NT2/D1 (cell line): ENCODE measurements around the gene MED25.

ENCODE experiments used
- DNase-seq: peaks from one replicate; pipeline ENCODE4 v3.0.0-alpha.2; 2011; ENCODE audit warnings: low read depth, low spot score
- H3K27me3 ChIP-seq: 2 replicates; pipeline ENCODE4 v1.6.0; 2011; ENCODE audit warnings: mild to moderate bottlenecking; ENCODE audit not compliant: insufficient read length, insufficient read depth
- H3K36me3 ChIP-seq: 2 replicates; pipeline ENCODE4 v1.6.1; 2011; ENCODE audit warnings: mild to moderate bottlenecking, low read length, mixed read lengths; ENCODE audit not compliant: insufficient read depth, insufficient read length
- H3K4me1 ChIP-seq: 2 replicates; pipeline ENCODE4 v1.5.1; 2011; ENCODE audit not compliant: insufficient read depth, insufficient read length
- H3K4me3 ChIP-seq: 2 replicates; pipeline ENCODE4 v1.5.1; 2011; ENCODE audit warnings: low read depth; ENCODE audit not compliant: insufficient read length
- H3K9ac ChIP-seq: 2 replicates; pipeline ENCODE4 v1.6.0; 2011; ENCODE audit warnings: low read depth; ENCODE audit not compliant: insufficient read length
- H3K9me3 ChIP-seq: 2 replicates; pipeline ENCODE4 v1.5.1; 2011; ENCODE audit warnings: mild to moderate bottlenecking, low read length; ENCODE audit not compliant: insufficient read depth
- SUZ12 ChIP-seq: IDR thresholded peaks from 2 replicates; pipeline ENCODE4 v1.6.1; 2011; ENCODE audit not compliant: insufficient read length, insufficient read depth; ENCODE audit errors: extremely low read depth
- YY1 ChIP-seq: IDR thresholded peaks from 2 replicates; pipeline ENCODE4 v1.6.1; 2011; ENCODE audit not compliant: insufficient read length, insufficient read depth
- ZNF274 ChIP-seq: IDR thresholded peaks from 2 replicates; pipeline ENCODE4 v1.6.1; 2011; ENCODE audit warnings: mild to moderate bottlenecking, low read depth, low read length

Gene MED25

GRCh38 chr19:49873834-49874233, 55.7 kb downstream of the MED25 start:
- Histone ChIP-seq H3K4me1 (peaks cover 21% of the 10 kb centered on the region), H3K9me3 (no peaks in the 10 kb centered on the region), H3K36me3 (peaks cover 54% of the 10 kb centered on the region), H3K4me3 (no peak overlapping the region), H3K27me3 (no peaks in the 10 kb centered on the region), H3K9ac (no peak overlapping the region)
- DNase-seq: no peak
- TF ChIP-seq ZNF274: no peak

DNA sequence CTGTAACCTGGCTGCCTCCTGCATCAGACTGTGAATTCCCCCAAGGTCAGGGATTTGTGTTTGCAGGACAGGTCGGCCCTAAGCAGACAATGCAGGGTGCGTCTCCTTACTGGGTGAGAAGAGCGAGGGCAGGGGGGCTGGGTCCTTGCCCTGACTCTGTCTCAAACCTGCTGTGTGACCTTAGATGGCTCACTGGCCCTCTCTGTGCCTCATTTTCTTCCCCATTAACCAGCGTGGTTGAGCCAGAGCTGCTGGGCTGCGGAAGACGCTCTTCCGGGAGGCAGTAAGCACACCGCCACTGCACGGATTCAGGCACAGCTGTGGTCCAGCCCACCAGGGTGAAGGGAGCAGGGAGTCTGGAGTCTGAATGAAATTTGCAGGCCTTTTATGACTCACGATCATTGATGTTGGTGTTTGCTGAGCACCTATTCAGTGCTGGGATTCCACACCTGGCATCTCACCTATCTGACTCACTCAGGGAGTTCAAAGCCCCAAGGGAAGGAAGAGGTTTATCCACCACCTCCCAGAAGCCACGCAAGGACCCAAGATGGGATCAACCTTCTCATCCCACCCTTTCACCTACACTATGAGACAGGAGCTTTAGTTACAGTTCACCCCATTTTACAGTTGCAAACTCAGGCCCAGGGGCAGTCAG, 56.5 kb downstream of the MED25 start:
- H3K4me3 ChIP-seq: no peak overlapping the region
- H3K4me1 ChIP-seq: peaks cover 25% of the 10 kb centered on the region
- no peaks in the 10 kb centered on the region for H3K27me3 ChIP-seq
- peak overlapping the region; percentile 96 for H3K9ac ChIP-seq
- no peak for DNase-seq
- H3K9me3 ChIP-seq: no peaks in the 10 kb centered on the region
- peaks cover 62% of the 10 kb centered on the region for H3K36me3 ChIP-seq
- TF ChIP-seq YY1: no peak
- TF ChIP-seq ZNF274: no peak
- no peak for TF ChIP-seq SUZ12

- DNase-seq: no peak
- Histone ChIP-seq H3K9me3 (no peaks in the 10 kb centered on the region), H3K27me3 (no peaks in the 10 kb centered on the region), H3K4me1 (peaks cover 25% of the 10 kb centered on the region), H3K36me3 (peaks cover 65% of the 10 kb centered on the region), H3K9ac (peak overlapping the region; percentile 96), H3K4me3 (peak overlapping the region; percentile 94)
- TF ChIP-seq ZNF274: no peak
Measured at GRCh38 chr19:49875177-49875576, 57.1 kb downstream of the MED25 start.

DNA sequence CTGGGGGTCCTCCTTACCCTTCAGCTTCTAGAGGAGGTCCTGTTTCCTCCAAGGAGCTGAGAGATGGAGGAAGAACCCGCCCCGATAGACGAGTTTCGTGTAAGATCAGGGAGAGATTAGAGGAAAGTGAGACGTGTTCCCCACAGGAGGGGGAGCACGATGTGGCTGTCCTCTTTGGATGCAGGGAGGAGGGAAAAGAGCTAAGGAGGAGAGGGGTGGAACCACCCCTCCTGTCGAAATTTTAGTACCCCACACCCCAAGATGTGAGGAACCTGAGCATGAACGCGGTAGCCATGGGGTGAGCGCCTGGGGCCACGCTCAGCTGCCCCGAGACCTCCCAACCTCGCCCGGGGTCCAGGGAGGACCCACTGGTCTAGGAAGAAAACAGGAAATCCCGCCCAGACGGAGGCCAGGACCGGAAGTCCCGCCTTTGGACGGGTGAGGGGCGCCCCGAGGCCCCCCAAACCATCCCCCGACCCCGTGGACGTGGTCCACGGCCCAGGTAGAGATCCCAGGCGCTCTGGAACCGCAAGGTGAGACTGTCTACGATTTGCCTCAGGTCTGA, 57.9 kb downstream of the MED25 start:
- TF ChIP-seq ZNF274: no peak
- TF ChIP-seq YY1: no peak
- TF ChIP-seq SUZ12: no peak
- peaks cover 19% of the 10 kb centered on the region for H3K4me1 ChIP-seq
- peak overlapping the region; percentile 94 for H3K4me3 ChIP-seq
- no peaks in the 10 kb centered on the region for H3K27me3 ChIP-seq
- peak overlapping the region; percentile 96 for H3K9ac ChIP-seq
- no peaks in the 10 kb centered on the region for H3K9me3 ChIP-seq
- DNase-seq: no peak
- peaks cover 65% of the 10 kb centered on the region for H3K36me3 ChIP-seq

- TF ChIP-seq SUZ12: no peak
- peak; percentile 98 for TF ChIP-seq YY1
- peaks cover 18% of the 10 kb centered on the region for H3K4me1 ChIP-seq
- peak overlapping the region; percentile 94 for H3K4me3 ChIP-seq
- H3K9me3 ChIP-seq: no peaks in the 10 kb centered on the region
- no peaks in the 10 kb centered on the region for H3K27me3 ChIP-seq
- peaks cover 65% of the 10 kb centered on the region for H3K36me3 ChIP-seq
- peak overlapping the region; percentile 96 for H3K9ac ChIP-seq
- peak; percentile 94 for DNase-seq
Measured at GRCh38 chr19:49876422-49877019, 58.4 kb downstream of the MED25 start.

DNA sequence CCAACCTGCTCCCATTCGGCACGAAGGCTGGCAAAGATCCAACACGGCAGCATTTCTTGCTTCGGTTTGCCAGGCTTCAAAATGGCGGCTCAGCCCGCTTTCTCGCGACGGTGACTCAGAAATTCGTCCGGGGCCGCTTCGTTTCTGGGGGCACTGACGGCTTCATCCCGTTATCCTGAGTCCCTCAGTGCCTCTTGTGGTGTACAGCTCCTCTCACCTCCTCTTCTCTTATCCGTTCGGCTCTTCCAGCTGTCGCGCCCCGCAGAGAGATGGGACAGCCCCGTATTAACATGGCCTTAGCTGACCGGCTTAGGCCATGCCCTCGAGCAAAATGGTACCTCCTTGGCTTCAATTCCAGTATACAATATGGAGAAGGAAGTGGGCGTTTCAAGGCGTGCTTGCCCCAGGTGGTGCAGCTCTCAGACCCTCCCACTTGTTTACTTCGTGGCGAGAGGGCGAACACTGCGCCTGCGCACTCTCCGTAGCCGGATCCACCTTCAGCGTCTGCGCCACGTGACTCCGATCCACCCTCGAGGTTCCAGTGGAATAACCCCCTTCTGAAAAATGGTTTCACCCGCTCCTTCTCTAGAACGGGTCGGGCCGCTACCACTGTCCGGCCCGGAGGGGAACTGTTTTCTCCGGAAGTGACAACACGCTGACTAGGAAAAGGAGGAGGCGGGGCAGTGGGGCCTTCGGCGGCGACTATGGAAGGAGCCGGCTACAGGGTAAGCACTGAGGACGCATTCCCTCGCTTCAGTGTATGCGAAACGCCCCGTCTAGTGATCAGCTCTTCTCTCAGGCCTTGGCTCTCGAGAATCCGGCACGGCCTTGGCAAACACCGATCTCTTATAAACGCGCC, 59.2 kb downstream of the MED25 start, which contains the start of the genes AKT1S1 and TBC1D17:
Gene AKT1S1 (minus strand): TSS at position 336 of the 859 bp plus-strand sequence. CDS start 4,060 bp downstream, outside the sequence.
Gene TBC1D17 (plus strand): TSS at position 683 of the 859 bp plus-strand sequence. CDS start 22 bp downstream, at position 705.
- peaks cover 66% of the 10 kb centered on the region for H3K36me3 ChIP-seq
- H3K27me3 ChIP-seq: no peaks in the 10 kb centered on the region
- peak; percentile 96 for DNase-seq
- peak; percentile 92 for TF ChIP-seq YY1
- TF ChIP-seq SUZ12: no peak
- no peak for TF ChIP-seq ZNF274
- H3K9me3 ChIP-seq: no peaks in the 10 kb centered on the region
- peaks cover 15% of the 10 kb centered on the region for H3K4me1 ChIP-seq
- peak within 1 kb of the TSS; percentile 94 for H3K4me3 ChIP-seq
- H3K9ac ChIP-seq: peak within 1 kb of the TSS; percentile 96
